GM23338 (cell line): Measurements from ENCODE around the gene FDX1. TPM values are rescaled to one million over a fixed set of nuclear protein-coding genes. Genes with fewer than 3 reads are reported as not detected.

ENCODE experiments used
- ATAC-seq: fragments of 200-7000 bp; cut with Tn5 transposase; 3 replicates; pipeline ENCODE4 v1.9.1; 2020
- DNase-seq: peaks from one replicate; pipeline ENCODE4 v3.0.0-alpha.2; 2015; ENCODE audit warnings: low spot score
- H2AFZ ChIP-seq: fragments of 200-600 bp; sonication (generic); 2 replicates; pipeline ENCODE4 v1.8.0; 2016; ENCODE audit warnings: antibody characterized with exemption, mild to moderate bottlenecking, moderate library complexity
- H3F3A ChIP-seq: fragments of 200-600 bp; sonication (generic); replicated peaks from 2 replicates; pipeline ENCODE4 v1.8.0; 2017; ENCODE audit warnings: antibody characterized with exemption, mixed run types, low read depth
- H3K27ac ChIP-seq: fragments of 200-600 bp; sonication (generic); 2 replicates; pipeline ENCODE4 v1.6.1; 2016; ENCODE audit warnings: low read depth
- H3K27me3 ChIP-seq: fragments of 200-600 bp; sonication (generic); 2 replicates; pipeline ENCODE4 v1.8.0; 2016; ENCODE audit warnings: mild to moderate bottlenecking, mixed run types, moderate library complexity; ENCODE audit not compliant: insufficient read depth
- H3K36me3 ChIP-seq: fragments of 200-600 bp; sonication (generic); 2 replicates; pipeline ENCODE4 v1.8.0; 2016; ENCODE audit warnings: mild to moderate bottlenecking; ENCODE audit not compliant: insufficient read depth
- H3K4me1 ChIP-seq: fragments of 200-600 bp; sonication (generic); 2 replicates; pipeline ENCODE4 v1.8.0; 2016; ENCODE audit warnings: mild to moderate bottlenecking, moderate library complexity; ENCODE audit not compliant: insufficient read depth
- H3K4me2 ChIP-seq: fragments of 200-600 bp; sonication (generic); 2 replicates; pipeline ENCODE4 v1.7.1; 2017; ENCODE audit warnings: mixed run types
- H3K4me3 ChIP-seq: fragments of 200-600 bp; sonication (generic); 2 replicates; pipeline ENCODE4 v1.6.1; 2016; ENCODE audit warnings: mixed run types
- H3K79me2 ChIP-seq: fragments of 200-600 bp; sonication (generic); replicated peaks from 2 replicates; pipeline ENCODE4 v1.8.0; 2017; ENCODE audit warnings: mild to moderate bottlenecking; ENCODE audit not compliant: insufficient read depth
- H3K9me2 ChIP-seq: fragments of 200-600 bp; sonication (generic); 2 replicates; pipeline ENCODE4 v1.8.0; 2017; ENCODE audit not compliant: insufficient read depth
- H4K20me1 ChIP-seq: fragments of 200-600 bp; sonication (generic); replicated peaks from 2 replicates; pipeline ENCODE4 v1.8.0; 2017; ENCODE audit warnings: mild to moderate bottlenecking; ENCODE audit not compliant: insufficient read depth
- H3K27ac Mint-ChIP-seq: 2 replicates; pipeline ENCODE4 v1.8.0; 2020; ENCODE audit warnings: inconsistent platforms, mild to moderate bottlenecking, moderate library complexity, mixed read lengths
- H3K27me3 Mint-ChIP-seq: 3 replicates; pipeline ENCODE4 v1.8.0; 2022; ENCODE audit warnings: low read depth, mild to moderate bottlenecking, moderate library complexity, mixed read lengths, inconsistent platforms; ENCODE audit not compliant: insufficient read depth, poor library complexity
- H3K36me3 Mint-ChIP-seq: 3 replicates; pipeline ENCODE4 v1.8.0; 2021; ENCODE audit warnings: low read depth, mild to moderate bottlenecking, inconsistent platforms, moderate library complexity, mixed read lengths
- H3K4me1 Mint-ChIP-seq: 3 replicates; pipeline ENCODE4 v1.8.0; 2020; ENCODE audit warnings: mild to moderate bottlenecking, inconsistent platforms, mixed read lengths
- H3K4me3 Mint-ChIP-seq: 3 replicates; pipeline ENCODE4 v1.8.0; 2021; ENCODE audit warnings: moderate library complexity, mild to moderate bottlenecking, inconsistent platforms, mixed read lengths
- H3K9me3 Mint-ChIP-seq: 3 replicates; pipeline ENCODE4 v1.8.0; 2020; ENCODE audit warnings: moderate library complexity, mild to moderate bottlenecking, inconsistent platforms, mixed read lengths
- CREB1 ChIP-seq: fragments of 250-450 bp; sonication (Bioruptor Pico); IDR thresholded peaks from 2 replicates; pipeline ENCODE4 v1.5.0; 2020; ENCODE audit warnings: low read depth, mild to moderate bottlenecking, moderate library complexity
- CTCF ChIP-seq, 2 experiments: fragments of 200-600 bp in 1 of 2; sonication (generic) in 1 of 2; conservative IDR thresholded peaks; 2 replicates each; pipeline versions ENCODE4 v1.5.1 to v1.6.1; 2016 to 2017; ENCODE audit warnings: antibody characterized with exemption in 2 of 2, low read depth in 2 of 2, mild to moderate bottlenecking in 2 of 2, moderate library complexity in 1 of 2
- ETS1 ChIP-seq: IDR thresholded peaks from 2 replicates; pipeline ENCODE4 v1.6.1; 2016; ENCODE audit warnings: antibody characterized with exemption
- EZH2 ChIP-seq: fragments of 200-600 bp; sonication (generic); IDR thresholded peaks from one replicate; pipeline ENCODE4 v1.8.0; 2017; ENCODE audit warnings: antibody characterized with exemption, mild to moderate bottlenecking, low read depth; ENCODE audit not compliant: unreplicated experiment
- EZH2phosphoT487 ChIP-seq: fragments of 200-600 bp; sonication (generic); IDR thresholded peaks from one replicate; pipeline ENCODE4 v1.8.1; 2018; ENCODE audit warnings: antibody characterized with exemption; ENCODE audit not compliant: unreplicated experiment
- JUNB ChIP-seq: IDR thresholded peaks from one replicate; pipeline ENCODE4 v1.6.1; 2016; ENCODE audit warnings: antibody characterized with exemption; ENCODE audit not compliant: unreplicated experiment
- NANOG ChIP-seq: IDR thresholded peaks from 2 replicates; pipeline ENCODE4 v1.6.1; 2016; ENCODE audit warnings: antibody characterized with exemption, borderline replicate concordance
- POLR2AphosphoS5 ChIP-seq: IDR thresholded peaks from 2 replicates; pipeline ENCODE4 v1.6.1; 2016; ENCODE audit warnings: antibody characterized with exemption, low read depth
- STAT1 ChIP-seq: IDR thresholded peaks from one replicate; pipeline ENCODE4 v1.6.1; 2016; ENCODE audit warnings: antibody characterized with exemption; ENCODE audit not compliant: unreplicated experiment
- ZNF114 ChIP-seq: fragments of 250-450 bp; sonication (Bioruptor Pico); IDR thresholded peaks from 2 replicates; pipeline ENCODE4 v1.5.0; 2020; ENCODE audit warnings: mild to moderate bottlenecking, moderate library complexity
- ZNF331 ChIP-seq: fragments of 250-450 bp; sonication (Bioruptor Pico); IDR thresholded peaks from 2 replicates; pipeline ENCODE4 v1.5.0; 2020; ENCODE audit warnings: low read depth, mild to moderate bottlenecking, moderate library complexity
- ZNF462 ChIP-seq: fragments of 250-450 bp; sonication (Bioruptor Pico); IDR thresholded peaks from 2 replicates; pipeline ENCODE4 v1.5.0; 2020; ENCODE audit warnings: mild to moderate bottlenecking, moderate library complexity
- polyA plus RNA-seq: library from polyadenylated mRNA; unstranded; fragments of >200 nt; fragmentation: Nextera tagmentation; extraction: Ambion mirVana; gene quantifications from 2 replicates; pipeline ENCODE4 v1.2.1, GENCODE V29; 2016
- total RNA-seq: library from RNA; depleted of rRNA; stranded (reverse); fragments of >200 nt; shearing (Covaris generic); gene quantifications from 2 replicates; pipeline ENCODE4 v1.2.3, GENCODE V29; 2014

FDX1 gene
- total and polyA plus RNA-seq, 2 experiments from 2014 or later: 11.1 to 15.9 TPM

GRCh38 chr11:110446061-110446460, 16.3 kb downstream of the FDX1 start:
- Histone ChIP-seq H3K4me2 (no peak overlapping the region), H3F3A (no peaks in the 10 kb centered on the region), H3K9me2 (no peaks in the 10 kb centered on the region), H3K27ac (no peak overlapping the region), H2AFZ (no peak overlapping the region), H4K20me1 (0 out of 2 replicates have a peak, but pooled peaks cover 4% of the 10 kb centered on the region), H3K36me3 (no peaks in the 10 kb centered on the region), H3K27me3 (no peaks in the 10 kb centered on the region), H3K4me1 (no peaks in the 10 kb centered on the region), H3K79me2 (peaks cover 1% of the 10 kb centered on the region; the same call in 1 of the 2 replicates), H3K4me3 (no peak overlapping the region)
- Mint-ChIP-seq H3K9me3 (peaks cover 4% of the 10 kb centered on the region; the same call in 2 of the 3 replicates), H3K36me3 (peaks cover 33% of the 10 kb centered on the region), H3K4me1 (no peaks in the 10 kb centered on the region), H3K4me3 (no peak overlapping the region), H3K27me3 (peaks cover 3% of the 10 kb centered on the region), H3K27ac (no peak overlapping the region)
- TF ChIP-seq NANOG: no peak
- TF ChIP-seq ZNF331 (CRISPR knock-in tag): no peak
- no peak for TF ChIP-seq EZH2phosphoT487
- TF ChIP-seq JUNB: no peak
- DNase-seq (no peak), ATAC-seq (no peak)

GRCh38 chr11:110446594-110446993, 16.8 kb downstream of the FDX1 start:
- Histone ChIP-seq H2AFZ (no peak overlapping the region), H3K4me1 (no peaks in the 10 kb centered on the region), H3K27me3 (no peaks in the 10 kb centered on the region), H3K4me2 (no peak overlapping the region), H3K4me3 (no peak overlapping the region), H3K79me2 (no peaks in the 10 kb centered on the region; the same call in 1 of the 2 replicates), H3K36me3 (no peaks in the 10 kb centered on the region), H3K9me2 (no peaks in the 10 kb centered on the region), H3F3A (no peaks in the 10 kb centered on the region), H4K20me1 (0 out of 2 replicates have a peak, but pooled peaks cover 4% of the 10 kb centered on the region), H3K27ac (no peak overlapping the region)
- no peak overlapping the region for H3K27ac Mint-ChIP-seq
- H3K9me3 Mint-ChIP-seq: no peaks in the 10 kb centered on the region; the same call in 2 of the 3 replicates
- H3K27me3 Mint-ChIP-seq: peaks cover 3% of the 10 kb centered on the region
- ATAC-seq (no peak), DNase-seq (no peak)
- no peaks in the 10 kb centered on the region for H3K4me1 Mint-ChIP-seq
- peaks cover 28% of the 10 kb centered on the region for H3K36me3 Mint-ChIP-seq
- H3K4me3 Mint-ChIP-seq: no peak overlapping the region
- TF ChIP-seq POLR2AphosphoS5 (no peak), STAT1 (no peak), EZH2phosphoT487 (no peak), NANOG (no peak), CREB1 (no peak), ETS1 (no peak), ZNF331 (CRISPR knock-in tag) (no peak), EZH2 (no peak), ZNF114 (CRISPR knock-in tag) (no peak), CTCF (conservative IDR thresholded peaks at IDR 0.05; ENCODE audit: low read depth in 2 of 2) (no peak), ZNF462 (no peak)
